Measurements from ENCODE around the gene PSMG2. TPM values are rescaled to one million over a fixed set of nuclear protein-coding genes. Genes with fewer than 3 reads are reported as not detected.
A peak's percentile ranks its signal among the peaks of the same experiment; 100 is the strongest.
"Not testable (repeated sequence)": the region's sequence is repeated elsewhere in the genome, so short reads cannot be mapped to it uniquely, and the experiment has no call there.

PSMG2 gene
- total RNA-seq, 1 experiment from 2014 or later: 84.3 TPM

DNA sequence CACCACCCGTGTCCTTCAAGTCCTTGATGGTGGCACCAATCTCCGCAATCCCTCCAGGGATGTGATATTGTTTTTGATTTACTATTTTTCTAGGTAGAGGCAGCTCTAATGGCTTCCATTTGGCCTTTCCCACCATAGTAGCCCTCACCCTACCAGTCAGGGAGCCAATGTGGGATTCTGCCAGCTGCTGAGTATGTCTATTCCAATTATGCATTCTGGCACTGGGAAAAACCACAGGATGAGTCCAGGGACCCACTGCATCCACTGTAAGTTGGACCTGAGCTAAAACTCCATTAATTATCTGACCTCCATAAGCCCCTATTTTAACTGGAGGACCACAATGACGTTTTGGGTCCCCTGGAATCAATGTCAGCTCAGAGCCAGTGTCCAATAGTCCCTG is 55.7 kb downstream of the PSMG2 start:
- H3K4me3 ChIP-seq (replicated peaks in 1 of 2; ENCODE audit: low read depth in 1 of 2, low read length in 2 of 2); H3K27ac ChIP-seq (ENCODE audit: low read depth, low read length); H3K4me2 ChIP-seq (ENCODE audit: low read length); RAD21 ChIA-PET (ENCODE audit: low non-redundant PET in 1 of 2, low total read pairs in 2 of 2, uncharacterized antibody in 2 of 2, unreplicated experiment in 2 of 2); intact Hi-C loops (cut with micrococcal nuclease); H3K9ac ChIP-seq (ENCODE audit: low read length); H3K79me2 ChIP-seq (ENCODE audit: insufficient read depth, low read length); H3K9me2 ChIP-seq (ENCODE audit: insufficient read depth); H4K20me1 ChIP-seq (ENCODE audit: insufficient read depth); H3K9me3 ChIP-seq (ENCODE audit: control insufficient read depth in 1 of 2, insufficient read depth in 1 of 2, low read depth in 1 of 2, low read length in 2 of 2); ATAC-seq; DNase-seq (ENCODE audit: low read depth, low spot score); BruUV-seq (replicated peaks); H2AFZ ChIP-seq (ENCODE audit: low read depth, low read length, poor library complexity, severe bottlenecking); CTCF ChIA-PET; H3K36me3 ChIP-seq (ENCODE audit: control insufficient read depth in 1 of 2, insufficient read depth in 2 of 2, low read length in 2 of 2); H3K27me3 ChIP-seq (ENCODE audit: insufficient read depth, low read length); H3K4me1 ChIP-seq (ENCODE audit: control insufficient read depth in 1 of 2, insufficient read depth in 2 of 2, low read length in 2 of 2); POLR2A ChIA-PET: not testable (repeated sequence)

DNA sequence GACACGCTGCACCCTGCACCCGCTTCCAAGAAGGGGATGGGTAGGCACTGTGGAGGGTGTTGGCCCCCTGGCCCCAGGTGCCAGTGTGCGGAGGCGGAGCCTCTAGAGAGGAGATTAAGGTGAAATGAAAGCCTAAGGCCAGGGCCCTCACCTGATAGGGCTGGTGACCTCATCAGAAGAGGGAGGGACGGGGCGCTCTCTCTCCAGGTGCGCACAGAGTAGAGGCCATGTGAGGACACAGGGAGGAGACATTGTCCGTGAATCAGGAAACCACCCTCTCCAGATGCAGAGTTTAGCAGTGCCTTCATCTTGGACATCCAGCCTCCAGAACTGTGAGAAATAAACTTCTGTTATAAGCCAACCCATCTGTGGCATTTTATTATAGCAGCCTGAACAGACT is 62.3 kb downstream of the PSMG2 start:
- Histone ChIP-seq H3K27me3 (ENCODE audit: insufficient read depth, low read length) (no peaks in the 10 kb centered on the region), H3K36me3 (ENCODE audit: control insufficient read depth in 1 of 2, insufficient read depth in 2 of 2, low read length in 2 of 2) (no peaks in the 10 kb centered on the region), H3K9me3 (ENCODE audit: control insufficient read depth in 1 of 2, insufficient read depth in 1 of 2, low read depth in 1 of 2, low read length in 2 of 2) (no peaks in the 10 kb centered on the region), H2AFZ (ENCODE audit: low read depth, low read length, poor library complexity, severe bottlenecking) (no peak overlapping the region), H3K4me2 (ENCODE audit: low read length) (no peak overlapping the region), H3K4me3 (replicated peaks in 1 of 2; ENCODE audit: low read depth in 1 of 2, low read length in 2 of 2) (no peak overlapping the region), H3K27ac (ENCODE audit: low read depth, low read length) (no peak overlapping the region), H3K9me2 (ENCODE audit: insufficient read depth) (no peaks in the 10 kb centered on the region), H3K79me2 (ENCODE audit: insufficient read depth, low read length) (no peaks in the 10 kb centered on the region), H3K4me1 (ENCODE audit: control insufficient read depth in 1 of 2, insufficient read depth in 2 of 2, low read length in 2 of 2) (peaks cover 0 to 2% of the 10 kb centered on the region in 2 experiments; a peak in 1 of 4 replicates), H4K20me1 (ENCODE audit: insufficient read depth) (no peaks in the 10 kb centered on the region), H3K9ac (ENCODE audit: low read length) (no peak overlapping the region)
- peak; percentile 28; the same call in 1 of the 2 replicates for ATAC-seq
- ChIA-PET CTCF (no interaction called here), RAD21 (ENCODE audit: low non-redundant PET in 1 of 2, low total read pairs in 2 of 2, uncharacterized antibody in 2 of 2, unreplicated experiment in 2 of 2) (no interaction called here), POLR2A (no interaction called here)
- intact Hi-C loops (cut with micrococcal nuclease): no loop called here
- DNase-seq (ENCODE audit: low read depth, low spot score): no peak
- TF ChIP-seq CBX3 (IDR thresholded peaks at IDR 0.05; ENCODE audit: low read depth) (no peak), EZH2phosphoT487 (IDR thresholded peaks at IDR 0.05; ENCODE audit: borderline replicate concordance) (no peak), EGR1 (IDR thresholded peaks at IDR 0.05; ENCODE audit: low read depth) (no peak), ELF1 (IDR thresholded peaks at IDR 0.05; ENCODE audit: borderline replicate concordance, low read depth) (no peak), RAD21 (IDR thresholded peaks at IDR 0.05; ENCODE audit: low read depth) (no peak), CEBPB (IDR thresholded peaks at IDR 0.05; ENCODE audit: low read depth) (no peak), SP1 (IDR thresholded peaks at IDR 0.05; ENCODE audit: low read depth) (no peak), YY1 (IDR thresholded peaks at IDR 0.05; ENCODE audit: extremely low read depth, insufficient replicate concordance, low read depth, low read length) (no peak), SRF (IDR thresholded peaks at IDR 0.05; ENCODE audit: low read depth) (no peak), POLR2AphosphoS5 (IDR thresholded peaks at IDR 0.05; ENCODE audit: low read depth, low read length) (no peak), ZNF274 (IDR thresholded peaks at IDR 0.05; ENCODE audit: low read depth, low read length) (no peak), EZH2 (IDR thresholded peaks at IDR 0.05) (no peak)
- TF ChIP-seq, protein P1, sequence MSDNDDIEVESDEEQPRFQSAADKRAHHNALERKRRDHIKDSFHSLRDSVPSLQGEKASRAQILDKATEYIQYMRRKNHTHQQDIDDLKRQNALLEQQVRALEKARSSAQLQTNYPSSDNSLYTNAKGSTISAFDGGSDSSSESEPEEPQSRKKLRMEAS (IDR thresholded peaks at IDR 0.05): no peak
- TF ChIP-seq, protein P2, sequence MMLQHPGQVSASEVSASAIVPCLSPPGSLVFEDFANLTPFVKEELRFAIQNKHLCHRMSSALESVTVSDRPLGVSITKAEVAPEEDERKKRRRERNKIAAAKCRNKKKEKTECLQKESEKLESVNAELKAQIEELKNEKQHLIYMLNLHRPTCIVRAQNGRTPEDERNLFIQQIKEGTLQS (IDR thresholded peaks at IDR 0.05): no peak
- TF ChIP-seq, protein P3, sequence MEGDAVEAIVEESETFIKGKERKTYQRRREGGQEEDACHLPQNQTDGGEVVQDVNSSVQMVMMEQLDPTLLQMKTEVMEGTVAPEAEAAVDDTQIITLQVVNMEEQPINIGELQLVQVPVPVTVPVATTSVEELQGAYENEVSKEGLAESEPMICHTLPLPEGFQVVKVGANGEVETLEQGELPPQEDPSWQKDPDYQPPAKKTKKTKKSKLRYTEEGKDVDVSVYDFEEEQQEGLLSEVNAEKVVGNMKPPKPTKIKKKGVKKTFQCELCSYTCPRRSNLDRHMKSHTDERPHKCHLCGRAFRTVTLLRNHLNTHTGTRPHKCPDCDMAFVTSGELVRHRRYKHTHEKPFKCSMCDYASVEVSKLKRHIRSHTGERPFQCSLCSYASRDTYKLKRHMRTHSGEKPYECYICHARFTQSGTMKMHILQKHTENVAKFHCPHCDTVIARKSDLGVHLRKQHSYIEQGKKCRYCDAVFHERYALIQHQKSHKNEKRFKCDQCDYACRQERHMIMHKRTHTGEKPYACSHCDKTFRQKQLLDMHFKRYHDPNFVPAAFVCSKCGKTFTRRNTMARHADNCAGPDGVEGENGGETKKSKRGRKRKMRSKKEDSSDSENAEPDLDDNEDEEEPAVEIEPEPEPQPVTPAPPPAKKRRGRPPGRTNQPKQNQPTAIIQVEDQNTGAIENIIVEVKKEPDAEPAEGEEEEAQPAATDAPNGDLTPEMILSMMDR (IDR thresholded peaks at IDR 0.05 in 2 of 3, conservative IDR thresholded peaks at IDR 0.05 in 1 of 3; ENCODE audit: borderline replicate concordance in 1 of 3, insufficient read depth in 1 of 3, low read depth in 2 of 3, low read length in 2 of 3): no peak
- no TSS peak for BruUV-seq (replicated peaks)
